ENCODE data around the gene PALLD.

The PALLD gene

DNA sequence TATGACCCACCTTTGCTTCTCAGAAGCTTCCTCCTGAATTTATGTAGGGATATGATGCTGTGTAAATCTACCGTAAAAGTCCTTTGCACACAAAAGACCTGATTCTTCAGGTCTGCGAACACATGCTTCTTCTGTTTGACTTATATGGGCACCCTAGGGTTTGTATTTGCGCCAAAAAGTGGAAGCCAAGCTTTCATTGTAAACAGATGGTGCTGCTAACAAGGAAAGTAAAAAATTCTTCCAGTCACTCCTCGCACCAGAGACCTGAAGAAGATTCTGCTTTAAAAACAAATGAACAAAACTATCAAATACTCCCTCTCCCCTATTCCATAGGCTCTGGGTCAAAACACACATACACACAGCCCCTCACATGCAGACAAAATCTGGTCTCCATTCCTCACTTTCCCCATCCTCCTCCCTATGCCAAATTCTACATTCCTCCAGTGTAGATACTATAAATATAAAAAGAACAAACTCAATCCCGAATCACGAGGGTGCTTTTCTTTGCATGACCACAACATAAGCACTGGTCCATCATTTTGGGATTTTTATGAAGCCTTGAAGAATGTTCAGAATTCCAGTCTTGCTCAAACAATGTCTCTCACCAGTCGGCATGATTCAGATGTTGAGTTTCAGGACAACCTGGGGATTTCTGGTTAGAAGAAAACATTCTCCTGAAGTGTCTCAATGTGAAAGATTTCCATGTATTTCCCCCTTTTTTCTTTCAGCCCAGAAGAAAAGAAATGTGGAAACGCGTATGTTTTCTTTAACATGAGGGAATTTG lies 125.1 kb downstream of the PALLD start:
- DNase-seq (ENCODE audit: insufficient read length, low spot score) (no peak), FAIRE-seq (no peak)
- TF ChIP-seq, protein P1, sequence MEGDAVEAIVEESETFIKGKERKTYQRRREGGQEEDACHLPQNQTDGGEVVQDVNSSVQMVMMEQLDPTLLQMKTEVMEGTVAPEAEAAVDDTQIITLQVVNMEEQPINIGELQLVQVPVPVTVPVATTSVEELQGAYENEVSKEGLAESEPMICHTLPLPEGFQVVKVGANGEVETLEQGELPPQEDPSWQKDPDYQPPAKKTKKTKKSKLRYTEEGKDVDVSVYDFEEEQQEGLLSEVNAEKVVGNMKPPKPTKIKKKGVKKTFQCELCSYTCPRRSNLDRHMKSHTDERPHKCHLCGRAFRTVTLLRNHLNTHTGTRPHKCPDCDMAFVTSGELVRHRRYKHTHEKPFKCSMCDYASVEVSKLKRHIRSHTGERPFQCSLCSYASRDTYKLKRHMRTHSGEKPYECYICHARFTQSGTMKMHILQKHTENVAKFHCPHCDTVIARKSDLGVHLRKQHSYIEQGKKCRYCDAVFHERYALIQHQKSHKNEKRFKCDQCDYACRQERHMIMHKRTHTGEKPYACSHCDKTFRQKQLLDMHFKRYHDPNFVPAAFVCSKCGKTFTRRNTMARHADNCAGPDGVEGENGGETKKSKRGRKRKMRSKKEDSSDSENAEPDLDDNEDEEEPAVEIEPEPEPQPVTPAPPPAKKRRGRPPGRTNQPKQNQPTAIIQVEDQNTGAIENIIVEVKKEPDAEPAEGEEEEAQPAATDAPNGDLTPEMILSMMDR (IDR thresholded peaks at IDR 0.05; ENCODE audit: insufficient read depth, missing control alignments): no peak

DNA sequence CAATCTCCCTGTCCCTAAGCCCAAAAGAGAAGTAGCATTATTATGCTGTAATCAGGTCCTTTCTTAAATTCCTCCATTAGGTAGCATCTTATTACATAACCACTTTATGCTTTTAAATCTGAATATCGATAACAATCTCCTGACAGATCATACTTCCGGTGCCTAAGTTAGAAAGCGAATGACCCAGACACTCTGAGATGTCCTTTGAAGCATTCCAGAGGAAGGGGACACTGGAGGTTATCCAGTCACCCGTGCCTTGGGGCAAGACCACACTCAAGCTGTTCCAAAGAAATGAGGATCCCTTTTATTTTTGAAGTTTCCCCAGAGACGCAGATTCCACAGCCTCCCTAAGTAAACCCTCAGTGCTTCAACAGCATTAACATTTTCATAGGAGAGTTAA lies 125.7 kb downstream of the PALLD start:
- TF ChIP-seq, protein P1 (IDR thresholded peaks at IDR 0.05; ENCODE audit: insufficient read depth, missing control alignments): no peak
- FAIRE-seq: no peak
- DNase-seq (ENCODE audit: insufficient read length, low spot score): no peak

DNA sequence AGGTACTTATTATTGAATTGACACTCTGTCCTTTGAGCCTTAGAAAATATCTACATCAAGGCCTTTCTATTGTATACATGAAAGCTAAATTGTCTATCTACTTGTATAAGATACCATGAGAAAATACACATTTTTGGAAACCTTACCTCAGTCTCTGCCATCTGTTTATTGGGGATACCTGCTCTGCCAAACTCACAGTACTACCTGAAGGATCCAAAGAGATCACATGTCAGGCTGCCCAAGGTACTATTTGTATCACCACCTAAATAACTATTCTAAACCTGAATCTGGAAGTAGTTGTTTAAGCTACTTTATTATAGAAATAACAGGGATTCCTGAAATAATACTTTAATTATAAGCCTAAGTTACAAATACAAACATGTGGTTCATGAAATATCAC lies 126.2 kb downstream of the PALLD start:
- DNase-seq (ENCODE audit: insufficient read length, low spot score) (no peak), FAIRE-seq (no peak)
- TF ChIP-seq, protein P1 (IDR thresholded peaks at IDR 0.05; ENCODE audit: insufficient read depth, missing control alignments): no peak

DNA sequence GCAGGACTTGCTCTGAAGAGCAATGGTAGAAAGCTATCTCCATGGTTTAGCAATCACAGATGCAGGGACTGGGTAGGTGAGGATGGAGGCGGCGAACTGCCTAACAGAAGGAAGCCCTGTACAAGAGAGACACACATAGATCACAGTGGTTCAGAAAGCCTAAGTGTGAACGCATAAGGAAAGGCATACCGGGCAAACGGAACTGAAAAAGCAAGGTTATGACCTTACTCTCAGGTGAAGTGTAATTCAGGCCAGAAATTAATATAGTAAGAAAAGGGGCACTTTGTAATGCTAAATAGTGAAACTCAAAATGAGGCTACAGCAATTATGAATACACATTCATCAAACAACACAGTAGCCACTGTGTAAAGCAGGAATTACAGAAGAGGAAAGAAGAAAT lies 126.6 kb downstream of the PALLD start:
- TF ChIP-seq, protein P1 (IDR thresholded peaks at IDR 0.05; ENCODE audit: insufficient read depth, missing control alignments): no peak

DNA sequence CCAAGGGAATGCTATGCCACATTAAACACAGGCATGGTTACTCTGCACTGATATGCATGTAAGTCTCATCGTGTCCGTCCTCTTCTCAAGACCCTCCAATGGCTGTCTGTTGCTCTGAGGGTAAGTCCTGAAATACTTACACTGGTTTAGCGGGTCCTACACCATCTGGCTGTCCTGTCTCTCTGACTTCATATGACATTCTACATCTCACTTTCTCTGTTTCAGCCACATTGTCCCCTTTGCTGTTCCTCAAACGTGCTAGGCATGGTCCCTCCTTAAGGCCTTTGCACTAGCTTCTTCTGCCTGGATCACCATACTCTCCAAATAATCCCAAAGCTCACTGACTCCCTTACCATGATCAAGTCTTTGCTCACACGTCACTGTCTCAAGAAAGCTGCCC lies 131.4 kb downstream of the PALLD start:
- TF ChIP-seq, protein P1 (IDR thresholded peaks at IDR 0.05; ENCODE audit: insufficient read depth, missing control alignments): no peak
- no peak for FAIRE-seq
- DNase-seq (ENCODE audit: insufficient read length, low spot score): no peak

More for the DNA sequence above, 126.6 kb downstream of the PALLD start:
- no peak for FAIRE-seq
- DNase-seq (ENCODE audit: insufficient read length, low spot score): no peak

DNA sequence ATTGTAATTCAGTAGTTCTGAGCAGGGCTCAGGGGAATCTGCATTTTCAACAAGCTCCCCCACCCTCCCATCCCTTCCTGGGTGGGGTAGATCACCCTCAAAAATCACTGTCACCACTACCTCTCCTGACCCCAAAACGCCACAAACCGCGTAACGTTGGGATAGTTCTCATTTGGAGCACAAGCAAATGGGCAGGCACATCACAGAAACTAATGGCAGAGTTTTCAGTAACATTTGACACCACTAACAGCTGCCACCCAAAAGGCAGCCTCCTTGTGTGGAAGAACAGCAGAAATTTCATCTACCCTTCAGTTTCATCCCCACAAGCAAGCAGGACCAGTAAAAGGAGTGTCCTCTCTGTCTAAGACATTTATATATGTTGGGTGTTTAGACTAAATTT lies 132.7 kb downstream of the PALLD start:
- TF ChIP-seq, protein P1 (IDR thresholded peaks at IDR 0.05; ENCODE audit: insufficient read depth, missing control alignments): no peak
- no peak for FAIRE-seq
- no peak for DNase-seq (ENCODE audit: insufficient read length, low spot score)

DNA sequence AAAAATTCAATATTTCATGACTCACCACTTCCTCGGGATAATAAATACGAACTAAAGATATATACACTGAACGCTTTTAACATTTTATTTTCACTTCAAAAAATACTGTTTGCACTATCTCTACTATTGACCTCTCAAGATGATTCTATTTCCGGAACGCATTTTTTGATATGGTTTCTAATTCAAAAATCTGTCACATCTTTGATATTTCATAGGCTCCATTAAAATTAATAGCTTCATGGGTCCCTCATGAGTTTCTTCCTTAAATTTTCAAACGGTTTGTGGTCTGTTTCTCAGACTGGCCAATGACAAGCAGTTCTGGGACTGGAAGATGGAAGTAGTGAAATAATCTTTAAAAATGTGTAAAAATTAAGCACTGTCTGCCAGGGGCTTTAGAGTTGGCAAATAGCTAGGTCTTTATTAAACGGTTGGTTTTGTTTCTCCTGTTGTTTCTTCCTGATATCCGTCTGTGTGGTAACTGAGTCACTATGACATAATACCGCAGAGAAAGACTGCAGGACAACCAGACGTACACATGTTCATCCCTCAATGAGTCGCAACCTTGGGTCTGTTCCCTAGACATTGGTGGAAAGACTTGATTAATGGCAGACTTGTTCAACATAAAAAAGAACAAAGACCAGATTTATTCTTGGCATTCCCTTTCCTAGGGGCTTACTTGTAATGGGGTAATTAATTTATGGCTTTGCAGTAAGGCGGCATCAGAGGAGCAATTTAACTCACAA lies 133.8 kb downstream of the PALLD start:
- FAIRE-seq: no peak
- TF ChIP-seq, protein P1 (IDR thresholded peaks at IDR 0.05; ENCODE audit: insufficient read depth, missing control alignments): no peak
- DNase-seq (ENCODE audit: insufficient read length, low spot score): no peak

All from D721Med (cell line).